HG02763 (cell line): Measurements from ENCODE around the gene SLC38A2.
A peak's percentile ranks its signal among the peaks of the same experiment; 100 is the strongest.

Experiments used
- ATAC-seq: cut with Tn5 transposase; IDR thresholded peaks from one replicate; pipeline ENCODE4 v1.9.1; 2021; ENCODE audit warnings: mild to moderate bottlenecking, moderate library complexity; ENCODE audit not compliant: unreplicated experiment

SLC38A2 gene

GRCh38 chr12:46396826-46397225 is 24.3 kb upstream of the SLC38A2 start:
- no peak for ATAC-seq

DNA sequence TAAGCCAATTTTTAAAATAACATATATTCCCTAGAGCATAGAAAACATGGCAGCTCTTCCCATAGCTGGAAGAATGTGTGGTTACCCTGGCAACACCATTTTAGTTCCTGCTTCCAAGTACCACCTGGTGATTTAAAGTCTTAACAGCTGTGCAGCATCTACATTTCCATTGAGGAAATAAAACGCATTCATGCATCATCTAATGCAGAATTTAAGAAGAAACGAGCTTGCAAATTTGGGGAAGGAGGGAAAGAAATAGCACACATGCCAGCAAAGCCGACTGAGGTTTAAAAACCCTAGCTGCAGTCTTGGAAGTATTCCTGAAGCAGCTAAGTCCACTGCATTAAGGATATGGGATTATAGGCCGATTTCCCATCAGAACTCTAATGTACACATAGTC is 22.8 kb upstream of the SLC38A2 start:
- no peak for ATAC-seq

GRCh38 chr12:46391630-46392029 is 19.1 kb upstream of the SLC38A2 start:
- ATAC-seq = no peak

GRCh38 chr12:46390881-46391280 is 18.3 kb upstream of the SLC38A2 start:
- ATAC-seq = no peak

- no peak for ATAC-seq
Observed at GRCh38 chr12:46390304-46390703, 17.7 kb upstream of the SLC38A2 start.

DNA sequence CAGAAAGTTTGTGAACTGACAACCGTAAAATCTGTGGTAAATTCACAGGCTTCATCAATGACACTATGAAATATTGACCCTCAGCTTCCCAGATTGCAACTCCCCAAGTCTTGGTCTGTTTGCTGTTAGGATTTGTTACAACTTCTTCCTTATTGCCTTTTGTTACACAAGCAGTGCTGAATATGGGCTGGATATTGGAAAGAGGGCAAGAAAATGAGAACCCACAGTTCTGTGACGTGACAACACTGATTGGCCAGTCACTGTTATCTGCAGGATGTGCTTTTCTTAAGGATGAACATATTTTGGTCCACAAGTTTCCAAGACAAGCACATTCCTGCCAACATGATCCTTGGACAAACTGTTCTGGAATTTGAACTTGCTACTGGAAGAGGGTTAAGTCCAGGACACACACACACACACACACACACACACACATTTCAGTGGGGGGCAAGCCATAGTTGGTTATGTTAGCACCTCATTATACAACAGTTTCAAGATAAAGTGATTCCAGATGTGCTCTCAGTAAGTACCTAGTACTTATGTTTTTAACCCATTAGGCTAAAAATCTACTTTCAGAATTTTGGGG is 16.6 kb upstream of the SLC38A2 start:
- ATAC-seq = no peak

- peak; percentile 56 for ATAC-seq
Observed at GRCh38 chr12:46388427-46389021, 16.0 kb upstream of the SLC38A2 start.

DNA sequence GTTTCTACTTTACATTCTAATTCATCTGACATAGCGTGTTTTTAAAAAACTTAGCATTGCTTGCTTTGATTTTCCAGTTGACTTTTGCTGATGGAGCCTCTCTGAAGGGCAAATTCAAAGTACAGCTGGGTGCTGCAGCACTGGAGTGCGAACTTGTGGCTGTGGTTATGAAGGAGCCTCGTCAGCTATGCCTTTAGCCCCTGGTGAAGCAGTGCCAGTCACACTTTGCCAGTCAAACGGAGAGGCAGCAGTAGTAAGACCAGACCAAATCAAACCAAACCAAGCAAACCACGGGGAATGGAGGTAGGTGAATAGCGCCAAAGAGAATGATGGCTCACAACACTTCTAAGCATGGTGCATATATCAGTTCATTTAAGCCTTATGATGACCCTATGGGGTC is 15.1 kb upstream of the SLC38A2 start:
- no peak for ATAC-seq

- no peak for ATAC-seq
Observed at GRCh38 chr12:46386877-46387629, 14.5 kb upstream of the SLC38A2 start.

GRCh38 chr12:46386360-46386867 is 13.8 kb upstream of the SLC38A2 start:
- ATAC-seq = no peak

DNA sequence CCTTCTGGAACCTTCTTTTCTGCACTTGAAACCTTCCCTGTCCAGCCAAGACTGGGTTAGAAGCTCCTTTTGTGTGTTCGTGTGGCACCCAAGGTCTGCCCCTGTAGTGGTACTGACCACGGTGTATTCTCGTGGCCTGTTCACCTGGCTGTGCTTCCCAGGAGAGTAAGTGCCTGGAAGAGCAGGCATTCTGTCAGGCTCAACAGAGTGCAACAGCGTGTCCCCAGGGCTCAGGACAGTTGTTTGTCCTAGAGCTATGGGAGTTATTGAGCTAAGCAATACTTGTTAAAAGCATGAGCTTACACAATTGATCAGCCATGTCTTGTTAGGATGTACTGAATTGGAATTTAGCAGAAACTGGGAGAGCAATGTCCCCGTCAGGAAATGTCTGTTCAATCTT is 12.9 kb upstream of the SLC38A2 start:
- no peak for ATAC-seq

DNA sequence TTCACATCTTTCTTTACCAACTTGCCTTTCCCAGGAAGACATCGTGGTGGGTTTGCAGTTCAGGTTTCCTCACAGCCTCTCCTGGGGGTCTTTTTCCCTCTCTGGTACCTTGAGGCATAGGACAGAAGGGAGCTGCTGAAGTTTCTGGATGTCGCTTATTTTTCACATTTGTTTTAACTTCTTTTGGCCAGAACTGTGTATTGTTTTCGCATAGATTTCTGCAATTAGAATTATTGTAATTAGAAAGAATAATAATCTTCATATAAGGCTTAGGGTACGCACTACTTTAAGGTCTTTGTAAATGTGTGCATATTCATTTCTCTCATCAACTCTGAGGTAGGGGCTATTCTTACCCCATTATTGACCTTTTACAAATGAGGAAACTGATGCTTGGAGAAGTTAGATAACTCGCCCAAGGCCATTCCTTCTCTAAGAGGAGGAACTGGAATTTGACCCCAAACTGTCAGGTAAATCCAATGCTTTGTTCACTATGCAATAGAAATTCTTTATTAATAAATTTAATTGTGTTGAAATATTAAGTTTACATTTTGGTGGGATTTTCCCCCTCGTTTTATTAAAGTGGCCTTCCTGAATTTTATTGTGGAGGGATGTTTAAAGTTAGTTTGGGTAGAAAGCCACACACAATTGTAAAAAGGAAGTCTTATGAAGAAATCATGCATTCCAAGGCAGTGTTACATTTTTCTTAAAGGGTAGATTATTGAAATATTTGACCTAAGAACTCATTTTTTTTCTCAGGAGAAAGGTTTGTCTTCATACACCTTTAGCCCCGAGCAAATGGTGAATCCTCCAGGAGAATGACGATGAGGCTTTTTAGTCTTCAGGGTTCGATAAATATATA is 12.1 kb upstream of the SLC38A2 start:
- no peak for ATAC-seq

- peak; percentile 39 for ATAC-seq
Observed at GRCh38 chr12:46383654-46384450, 11.3 kb upstream of the SLC38A2 start.

DNA sequence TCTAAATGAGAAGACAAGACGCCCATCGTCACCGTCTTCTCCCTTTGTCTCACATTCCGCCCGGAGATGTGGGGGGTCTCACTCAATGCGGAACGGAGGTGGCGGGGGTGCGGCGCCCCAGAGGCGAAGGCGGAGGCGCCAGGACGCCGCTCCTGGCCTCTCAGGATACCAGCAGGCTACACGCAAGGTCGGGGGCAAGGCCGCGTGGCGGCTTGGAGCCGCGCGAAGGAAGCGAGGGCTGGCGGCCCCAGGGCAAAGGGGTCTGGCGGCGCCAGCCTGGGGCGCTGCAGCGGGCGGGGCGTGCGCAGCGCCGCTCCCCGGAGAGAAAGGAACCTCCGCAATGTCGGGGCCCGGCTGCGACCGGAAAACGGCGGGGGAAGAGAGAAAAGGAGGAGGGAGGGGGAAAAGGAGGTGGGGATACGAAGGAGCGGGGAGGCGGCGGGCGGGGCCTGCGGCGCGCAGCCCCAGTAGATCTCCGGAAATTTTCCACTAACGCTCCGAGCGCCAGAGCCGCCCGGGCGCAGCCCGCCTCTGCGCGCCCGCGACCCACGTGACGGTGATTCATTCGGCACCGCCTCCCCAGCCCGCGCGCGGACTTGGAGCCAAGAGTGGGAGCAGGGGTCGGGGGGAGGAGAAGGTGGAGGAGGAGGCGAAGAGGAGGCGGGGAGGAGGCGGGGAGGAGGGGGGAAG is 10.5 kb upstream of the SLC38A2 start:
- peak; percentile 76 for ATAC-seq

- ATAC-seq = no peak
Observed at GRCh38 chr12:46382408-46382963, 9.9 kb upstream of the SLC38A2 start.

- ATAC-seq = no peak
Observed at GRCh38 chr12:46380881-46381280, 8.3 kb upstream of the SLC38A2 start.

DNA sequence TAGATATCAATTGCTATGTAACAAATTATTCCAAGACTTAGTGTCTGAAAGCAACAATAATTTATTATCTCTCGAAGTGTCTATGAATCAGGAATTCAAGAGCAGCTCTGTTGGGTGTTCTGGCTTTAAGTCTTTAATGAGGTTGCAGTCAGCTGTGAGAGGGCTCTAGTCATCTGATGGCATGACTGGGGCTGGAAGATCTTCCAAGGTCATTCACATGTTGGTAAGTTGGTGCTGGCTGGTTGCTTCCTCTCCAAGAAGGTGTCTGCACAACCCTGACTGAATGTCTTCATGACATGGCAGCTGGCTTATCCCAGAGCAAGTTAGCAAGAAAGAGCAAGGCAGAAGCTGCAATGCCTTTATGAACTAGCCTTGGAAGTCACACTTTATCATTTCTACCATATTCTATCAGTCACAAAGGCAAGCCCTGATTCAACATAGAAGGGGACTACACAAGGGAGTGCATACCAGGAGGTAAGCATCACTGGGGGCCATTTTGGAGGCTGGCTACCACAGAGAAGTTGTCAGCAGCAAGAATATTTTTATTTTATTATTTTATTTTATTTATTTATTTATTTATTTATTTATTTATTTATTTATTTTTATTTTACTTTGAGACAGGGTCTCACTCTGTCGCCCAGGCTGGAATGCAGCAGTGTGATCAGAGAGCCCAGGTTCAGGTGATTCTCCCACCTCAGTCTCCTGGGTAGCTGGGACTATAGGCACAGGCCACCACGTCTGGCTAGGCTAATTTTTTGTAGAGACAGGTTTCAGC is 7.6 kb upstream of the SLC38A2 start:
- ATAC-seq = no peak

- no peak for ATAC-seq
Observed at GRCh38 chr12:46379352-46379751, 6.8 kb upstream of the SLC38A2 start.

- no peak for ATAC-seq
Observed at GRCh38 chr12:46378530-46378929, 6.0 kb upstream of the SLC38A2 start.
